CD14-positive monocyte (primary cell): ENCODE data around the gene ARNT2. TPM values are rescaled to one million over a fixed set of nuclear protein-coding genes. Genes with fewer than 3 reads are reported as not detected.

Source experiments
- DNase-seq, 3 donors: peaks; one replicate each; pipeline ENCODE4 v3.0.0-alpha.2; 2011 to 2022
- H2AFZ ChIP-seq: 2 replicates; pipeline ENCODE4 v1.6.0; 2012; ENCODE audit warnings: mild to moderate bottlenecking, low read depth, low read length, inconsistent platforms; ENCODE audit not compliant: insufficient read depth, poor library complexity, severe bottlenecking
- H3K27ac ChIP-seq, 2 donors: 1 replicate in 1 of 2; 2 replicates in 1 of 2; pipeline ENCODE4 v1.5.1; 2012 to 2013; ENCODE audit warnings: low read length in 2 of 2, control low read depth in 1 of 2, inconsistent platforms in 1 of 2, low read depth in 1 of 2, mild to moderate bottlenecking in 1 of 2
- H3K27me3 ChIP-seq, 2 donors: one replicate each; pipeline versions ENCODE4 v1.6.0 to v1.6.1; 2011 to 2013; ENCODE audit warnings: low read length in 2 of 2; ENCODE audit not compliant: control insufficient read depth in 2 of 2, insufficient read depth in 2 of 2
- H3K36me3 ChIP-seq, 2 donors: replicated peaks in 1 of 2; 1 replicate in 1 of 2; 2 replicates in 1 of 2; pipeline versions ENCODE4 v1.5.1 to v1.6.1; 2012 to 2013; ENCODE audit warnings: low read length in 2 of 2, control low read depth in 1 of 2, inconsistent platforms in 1 of 2, mild to moderate bottlenecking in 1 of 2; ENCODE audit not compliant: insufficient read depth in 2 of 2, control insufficient read depth in 1 of 2
- H3K4me1 ChIP-seq, 2 donors: 1 replicate in 1 of 2; 2 replicates in 1 of 2; pipeline versions ENCODE4 v1.5.1 to v1.6.1; 2012 to 2013; ENCODE audit warnings: low read length in 2 of 2, control low read depth in 1 of 2, inconsistent platforms in 1 of 2, mild to moderate bottlenecking in 1 of 2, moderate library complexity in 1 of 2; ENCODE audit not compliant: insufficient read depth in 2 of 2, control insufficient read depth in 1 of 2
- H3K4me2 ChIP-seq: replicated peaks from 2 replicates; pipeline ENCODE3; 2012; ENCODE audit warnings: low read length, moderate library complexity, mild to moderate bottlenecking; ENCODE audit not compliant: poor library complexity, severe bottlenecking; ENCODE audit errors: extremely low read depth
- H3K4me3 ChIP-seq, 3 experiments: fragments of 200-600 bp in 1 of 3; sonication (generic) in 1 of 3; replicated peaks in 1 of 3; 1 replicate in 2 of 3; 2 replicates in 1 of 3; pipeline ENCODE4 v1.5.1; 2011 to 2013; ENCODE audit warnings: low read length in 3 of 3, mild to moderate bottlenecking in 3 of 3, control low read depth in 2 of 3, low read depth in 2 of 3, inconsistent platforms in 1 of 3, moderate library complexity in 1 of 3
- H3K79me2 ChIP-seq: 2 replicates; pipeline ENCODE4 v1.6.0; 2012; ENCODE audit warnings: mild to moderate bottlenecking, control low read depth, inconsistent platforms, low read length, moderate library complexity; ENCODE audit not compliant: insufficient read depth
- H3K9ac ChIP-seq: 2 replicates; pipeline ENCODE4 v1.6.0; 2017; ENCODE audit warnings: low read length, mild to moderate bottlenecking; ENCODE audit not compliant: insufficient read depth, poor library complexity, severe bottlenecking
- H3K9me3 ChIP-seq, 2 donors: replicated peaks in 1 of 2; 1 replicate in 1 of 2; 2 replicates in 1 of 2; pipeline versions ENCODE4 v1.5.1 to v1.6.1; 2012 to 2013; ENCODE audit warnings: low read length in 2 of 2, control low read depth in 1 of 2; ENCODE audit not compliant: control insufficient read depth in 1 of 2, insufficient read depth in 1 of 2
- H4K20me1 ChIP-seq: 2 replicates; pipeline ENCODE4 v1.6.0; 2012; ENCODE audit warnings: mild to moderate bottlenecking, low read length, control low read depth, moderate library complexity; ENCODE audit not compliant: insufficient read depth
- H3K27ac Mint-ChIP-seq, 7 donors: one replicate each; pipeline ENCODE4 v1.8.0; 2020; ENCODE audit warnings: mild to moderate bottlenecking in 7 of 7, mixed read lengths in 7 of 7, moderate library complexity in 6 of 7, inconsistent platforms in 2 of 7
- H3K27me3 Mint-ChIP-seq, 3 donors: one replicate each; pipeline ENCODE4 v1.8.0; 2021 to 2022; ENCODE audit warnings: low read depth in 3 of 3, mild to moderate bottlenecking in 3 of 3, mixed read lengths in 3 of 3, moderate library complexity in 3 of 3, inconsistent platforms in 1 of 3
- H3K36me3 Mint-ChIP-seq, 2 donors: one replicate each; pipeline ENCODE4 v1.8.0; 2020; ENCODE audit warnings: mixed read lengths in 2 of 2, inconsistent platforms in 1 of 2, mild to moderate bottlenecking in 1 of 2
- H3K4me1 Mint-ChIP-seq: one replicate; pipeline ENCODE4 v1.8.0; 2020; ENCODE audit warnings: mild to moderate bottlenecking, mixed read lengths
- H3K4me3 Mint-ChIP-seq, 2 donors: one replicate each; pipeline ENCODE4 v1.8.0; 2020; ENCODE audit warnings: mild to moderate bottlenecking in 2 of 2, mixed read lengths in 2 of 2, moderate library complexity in 1 of 2
- H3K9me3 Mint-ChIP-seq, 7 donors: one replicate each; pipeline ENCODE4 v1.8.0; 2020 to 2022; ENCODE audit warnings: mixed read lengths in 7 of 7, mild to moderate bottlenecking in 6 of 7, moderate library complexity in 6 of 7, inconsistent platforms in 2 of 7
- CTCF ChIP-seq: fragments of 200-600 bp; IDR thresholded peaks from one replicate; pipeline ENCODE4 v1.8.0; 2022; ENCODE audit warnings: antibody characterized with exemption, mild to moderate bottlenecking
- WGBS: methylation state at CpG from one replicate; pipeline ENCODE4 v1.1.5; 2013; ENCODE audit warnings: missing lambda C conversion rate; ENCODE audit not compliant: insufficient coverage; 5-methylcytosine and 5-hydroxymethylcytosine counted together
- intact Hi-C, 2 donors: fragments of 100-400 bp; cut with micrococcal nuclease; formaldehyde crosslinking; loops; one replicate each; pipeline versions ENCODE4 v1.15.0 to v1.15.1; 2023
- polyA plus RNA-seq, 3 donors: library from polyadenylated mRNA; depleted of rRNA in 1 of 3; unstranded in 2 of 3; stranded (reverse) in 1 of 3; fragments of 300-500 nt in 2 of 3; fragments of >200 nt in 1 of 3; fragmentation: Illumina TruSeq in 2 of 3; gene quantifications; 1 replicate in 2 of 3; 2 replicates in 1 of 3; pipeline ENCODE4 v1.2.3, GENCODE V29; 2012 to 2021

The ARNT2 gene
- polyA plus RNA-seq, 3 donors = not detected

- H3K4me2 ChIP-seq = no peak overlapping the region
- no peak overlapping the region for H2AFZ ChIP-seq
- no peak for DNase-seq
- peaks cover 2 to 14% (median 6%) of the 10 kb centered on the region in 7 donors for H3K9me3 Mint-ChIP-seq
- no peaks in the 10 kb centered on the region for H3K9me3 ChIP-seq
- intact Hi-C loops = no loop called here
- no peaks in the 10 kb centered on the region for H3K4me1 Mint-ChIP-seq
- H3K27ac Mint-ChIP-seq = no peak overlapping the region
- H3K4me3 Mint-ChIP-seq = no peak overlapping the region
- peaks cover 0 to 2% (median 0%) of the 10 kb centered on the region in 3 donors for H3K27me3 Mint-ChIP-seq
- H3K4me3 ChIP-seq = no peak overlapping the region
- no peak for TF ChIP-seq CTCF
- no peaks in the 10 kb centered on the region for H4K20me1 ChIP-seq
- no peaks in the 10 kb centered on the region for H3K4me1 ChIP-seq
- no peaks in the 10 kb centered on the region for H3K36me3 ChIP-seq
- no peak overlapping the region for H3K27ac ChIP-seq
- no peaks in the 10 kb centered on the region for H3K79me2 ChIP-seq
- H3K9ac ChIP-seq = no peak overlapping the region
- H3K36me3 Mint-ChIP-seq = no peaks in the 10 kb centered on the region
- H3K27me3 ChIP-seq = no peaks in the 10 kb centered on the region
Observed at GRCh38 chr15:80517290-80517689, 113.1 kb downstream of the ARNT2 start.

GRCh38 chr15:80518522-80518921 lies 114.3 kb downstream of the ARNT2 start:
- H3K4me1 Mint-ChIP-seq = no peaks in the 10 kb centered on the region

More at GRCh38 chr15:80518522-80518921, 114.3 kb downstream of the ARNT2 start:
- Histone ChIP-seq H3K9me3 (no peaks in the 10 kb centered on the region), H3K36me3 (no peaks in the 10 kb centered on the region), H3K4me1 (no peaks in the 10 kb centered on the region), H3K27ac (no peak overlapping the region), H2AFZ (no peak overlapping the region), H4K20me1 (no peaks in the 10 kb centered on the region), H3K4me2 (no peak overlapping the region), H3K27me3 (no peaks in the 10 kb centered on the region), H3K4me3 (no peak overlapping the region), H3K9ac (no peak overlapping the region), H3K79me2 (no peaks in the 10 kb centered on the region)
- H3K27me3 Mint-ChIP-seq = peaks cover 0 to 3% (median 2%) of the 10 kb centered on the region in 3 donors
- intact Hi-C loops = no loop called here
- DNase-seq = no peak
- H3K4me3 Mint-ChIP-seq = no peak overlapping the region
- H3K36me3 Mint-ChIP-seq = no peaks in the 10 kb centered on the region
- H3K9me3 Mint-ChIP-seq = peaks cover 2 to 14% (median 6%) of the 10 kb centered on the region in 7 donors
- H3K27ac Mint-ChIP-seq = no peak overlapping the region
- TF ChIP-seq CTCF = no peak
- no CpG with 5 or more reads among the region's 1 CpG for WGBS
